Glutamatergic neuron (in vitro differentiated cells): Measurements from ENCODE around the gene TMEM37. TPM values are rescaled to one million over a fixed set of nuclear protein-coding genes. Genes with fewer than 3 reads are reported as not detected.

Experiments
- DNase-seq: peaks from one replicate; pipeline ENCODE4 v3.0.0; 2022
- H3K27ac Mint-ChIP-seq: one replicate; pipeline ENCODE4 v1.8.0; 2020; ENCODE audit warnings: mild to moderate bottlenecking, mixed read lengths, inconsistent platforms; ENCODE audit not compliant: unreplicated experiment
- H3K27me3 Mint-ChIP-seq: one replicate; pipeline ENCODE4 v1.8.0; 2020; ENCODE audit warnings: mild to moderate bottlenecking, moderate library complexity, mixed read lengths, inconsistent platforms; ENCODE audit not compliant: unreplicated experiment
- H3K36me3 Mint-ChIP-seq: one replicate; pipeline ENCODE4 v1.8.0; 2020; ENCODE audit warnings: mild to moderate bottlenecking, mixed read lengths, inconsistent platforms; ENCODE audit not compliant: unreplicated experiment
- H3K4me1 Mint-ChIP-seq: one replicate; pipeline ENCODE4 v1.8.0; 2020; ENCODE audit warnings: mild to moderate bottlenecking, low read depth, mixed read lengths, inconsistent platforms; ENCODE audit not compliant: unreplicated experiment
- H3K4me3 Mint-ChIP-seq: one replicate; pipeline ENCODE4 v1.8.0; 2020; ENCODE audit warnings: mild to moderate bottlenecking, mixed read lengths, inconsistent platforms; ENCODE audit not compliant: unreplicated experiment
- H3K9me3 Mint-ChIP-seq: one replicate; pipeline ENCODE4 v1.8.0; 2020; ENCODE audit warnings: mild to moderate bottlenecking, moderate library complexity, mixed read lengths, inconsistent platforms; ENCODE audit not compliant: unreplicated experiment
- CTCF ChIP-seq: fragments of 200-600 bp; sonication (generic); IDR thresholded peaks from one replicate; pipeline ENCODE4 v1.5.0; 2021; ENCODE audit not compliant: partially characterized antibody, unreplicated experiment
- total RNA-seq: library from RNA; stranded (reverse); fragmentation: NEBNext Ultra II Directional; extraction: Animal tissue kit (Norgen Biotek cat#: 25700); gene quantifications from one replicate; pipeline ENCODE4 v1.2.1, GENCODE V29; 2021; ENCODE audit not compliant: unreplicated experiment

The TMEM37 gene
- total RNA-seq, 1 donor from 2014 or later = not detected

DNA sequence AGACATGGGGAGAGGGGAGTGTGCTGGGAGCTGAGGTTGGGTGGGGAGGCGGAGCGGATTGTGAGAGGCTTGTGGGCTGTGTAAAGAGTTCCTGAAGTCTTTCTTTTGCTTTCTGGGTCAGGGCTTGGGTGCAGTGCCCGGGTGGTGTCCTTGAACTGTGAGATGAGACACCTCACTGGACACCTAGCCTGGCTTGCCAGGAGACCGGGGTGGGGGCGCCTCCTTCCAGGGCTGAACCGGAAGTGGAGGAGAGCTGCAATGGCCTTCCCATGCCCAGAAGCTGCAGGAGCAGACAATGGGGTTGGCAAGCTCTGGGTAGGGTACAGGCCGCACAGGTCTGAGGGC, 4.3 kb downstream of the TMEM37 start:
- peaks cover 19% of the 10 kb centered on the region for H3K27me3 Mint-ChIP-seq
- no peaks in the 10 kb centered on the region for H3K36me3 Mint-ChIP-seq
- no peak for DNase-seq
- no peaks in the 10 kb centered on the region for H3K4me1 Mint-ChIP-seq
- peaks cover 6% of the 10 kb centered on the region for H3K9me3 Mint-ChIP-seq
- no peak overlapping the region for H3K4me3 Mint-ChIP-seq
- TF ChIP-seq CTCF = no peak
- H3K27ac Mint-ChIP-seq = no peak overlapping the region

DNA sequence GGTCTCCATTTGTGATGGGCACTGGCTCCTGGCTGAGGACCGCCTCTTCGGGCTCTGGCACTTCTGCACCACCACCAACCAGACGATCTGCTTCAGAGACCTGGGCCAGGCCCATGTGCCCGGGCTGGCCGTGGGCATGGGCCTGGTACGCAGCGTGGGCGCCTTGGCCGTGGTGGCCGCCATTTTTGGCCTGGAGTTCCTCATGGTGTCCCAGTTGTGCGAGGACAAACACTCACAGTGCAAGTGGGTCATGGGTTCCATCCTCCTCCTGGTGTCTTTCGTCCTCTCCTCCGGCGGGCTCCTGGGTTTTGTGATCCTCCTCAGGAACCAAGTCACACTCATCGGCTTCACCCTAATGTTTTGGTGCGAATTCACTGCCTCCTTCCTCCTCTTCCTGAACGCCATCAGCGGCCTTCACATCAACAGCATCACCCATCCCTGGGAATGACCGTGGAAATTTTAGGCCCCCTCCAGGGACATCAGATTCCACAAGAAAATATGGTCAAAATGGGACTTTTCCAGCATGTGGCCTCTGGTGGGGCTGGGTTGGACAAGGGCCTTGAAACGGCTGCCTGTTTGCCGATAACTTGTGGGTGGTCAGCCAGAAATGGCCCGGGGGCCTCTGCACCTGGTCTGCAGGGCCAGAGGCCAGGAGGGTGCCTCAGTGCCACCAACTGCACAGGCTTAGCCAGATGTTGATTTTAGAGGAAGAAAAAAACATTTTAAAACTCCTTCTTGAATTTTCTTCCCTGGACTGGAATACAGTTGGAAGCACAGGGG, 5.5 kb downstream of the TMEM37 start:
- no peak overlapping the region for H3K4me3 Mint-ChIP-seq
- peaks cover 3% of the 10 kb centered on the region for H3K9me3 Mint-ChIP-seq
- peaks cover 17% of the 10 kb centered on the region for H3K27me3 Mint-ChIP-seq
- no peaks in the 10 kb centered on the region for H3K36me3 Mint-ChIP-seq
- no peak overlapping the region for H3K27ac Mint-ChIP-seq
- no peaks in the 10 kb centered on the region for H3K4me1 Mint-ChIP-seq
- DNase-seq = no peak
- TF ChIP-seq CTCF = no peak

- peaks cover 12% of the 10 kb centered on the region for H3K27me3 Mint-ChIP-seq
- no peaks in the 10 kb centered on the region for H3K4me1 Mint-ChIP-seq
- TF ChIP-seq CTCF = no peak
- no peaks in the 10 kb centered on the region for H3K36me3 Mint-ChIP-seq
- no peak for DNase-seq
- peaks cover 3% of the 10 kb centered on the region for H3K9me3 Mint-ChIP-seq
- H3K4me3 Mint-ChIP-seq = no peak overlapping the region
- H3K27ac Mint-ChIP-seq = no peak overlapping the region
Observed at GRCh38 chr2:119438128-119438656, 6.5 kb downstream of the TMEM37 start.

DNA sequence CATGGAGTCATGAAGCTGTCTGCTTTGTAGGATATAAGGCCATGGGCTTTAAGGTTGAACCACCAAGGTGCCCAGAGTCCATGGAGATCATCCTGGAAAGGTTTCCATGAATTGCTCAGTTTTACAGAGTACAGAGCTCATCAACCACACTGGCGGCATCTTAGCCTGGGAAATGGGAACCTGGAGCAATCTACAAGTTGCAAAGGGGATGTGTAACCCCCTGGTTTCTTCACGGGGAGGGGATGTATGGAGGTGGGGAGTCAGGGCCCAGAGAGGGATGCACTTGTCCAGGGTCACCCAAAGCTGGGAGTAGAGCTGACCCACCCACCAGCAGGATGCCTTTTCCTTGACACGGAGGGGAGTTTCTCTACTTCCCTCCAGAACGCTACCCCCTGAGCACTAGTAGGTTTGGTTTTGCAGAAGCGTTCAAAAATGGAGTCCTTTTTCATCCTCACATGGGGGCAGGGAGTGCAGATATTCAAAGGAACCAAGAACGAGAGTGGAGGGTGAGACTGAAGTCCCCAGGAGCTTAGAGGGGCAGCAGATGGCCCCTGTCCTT, 7.2 kb downstream of the TMEM37 start:
- Mint-ChIP-seq H3K4me1 (no peaks in the 10 kb centered on the region), H3K9me3 (no peaks in the 10 kb centered on the region), H3K4me3 (no peak overlapping the region), H3K27ac (no peak overlapping the region), H3K27me3 (peaks cover 7% of the 10 kb centered on the region), H3K36me3 (no peaks in the 10 kb centered on the region)
- DNase-seq = no peak
- TF ChIP-seq CTCF = no peak
